HepG2 (cell line): Measurements from ENCODE around the gene PCSK5. TPM values are rescaled to one million over a fixed set of nuclear protein-coding genes. Genes with fewer than 3 reads are reported as not detected.
A peak's percentile ranks its signal among the peaks of the same experiment; 100 is the strongest.

Source experiments
- ATAC-seq: fragments of 200-7000 bp; cut with Tn5 transposase; 3 replicates; pipeline ENCODE4 v1.9.1; 2020; ENCODE audit warnings: mild to moderate bottlenecking, moderate library complexity
- BruUV-seq: library from RNA; stranded (reverse); fragments of 400-500 nt; replicated peaks from 2 replicates; lab custom pipeline; 2021; lab: Mats Ljungman, UMichigan
- CTCF ChIA-PET: fragments of 300-600 bp; formaldehyde crosslinking; extraction: SDS; loops from one replicate; lab custom pipeline; 2021; ENCODE audit warnings: low total read pairs, inconsistent platforms, low intra/inter-chr PET ratio; lab: Yijun Ruan, JAX
- POLR2A ChIA-PET: fragments of 350-600 bp; sonication (Branson Sonifier 250); formaldehyde crosslinking; loops from one replicate; lab custom pipeline; 2020; ENCODE audit warnings: antibody characterized with exemption, inconsistent platforms; lab: Yijun Ruan, JAX
- DNase-seq: peaks from one replicate; pipeline ENCODE4 v3.0.0-alpha.2; 2015; ENCODE audit warnings: low spot score
- FAIRE-seq: peaks from 3 replicates; lab custom pipeline; 2011; peaks lifted over from hg19 to GRCh38; lab: Jason Lieb, UNC
- H2AFZ ChIP-seq: one replicate; pipeline ENCODE4 v1.6.1; 2011; ENCODE audit warnings: low read length, inconsistent platforms
- H3K27ac ChIP-seq: fragments of 300-600 bp; 3 replicates; pipeline ENCODE4 v1.8.0; 2011; ENCODE audit warnings: mixed run types, mild to moderate bottlenecking, mixed read lengths, low read length, inconsistent platforms; ENCODE audit not compliant: insufficient read depth; ENCODE audit errors: extremely low read length
- H3K27me3 ChIP-seq, 2 experiments: fragments of 200-600 bp in 1 of 2; 2 replicates in 1 of 2; 3 replicates in 1 of 2; pipeline versions ENCODE4 v1.6.0 to v1.8.0; 2011; ENCODE audit warnings: low read length in 2 of 2, mild to moderate bottlenecking in 2 of 2, moderate library complexity in 2 of 2, inconsistent platforms in 1 of 2; ENCODE audit not compliant: insufficient read depth in 2 of 2, control insufficient read depth in 1 of 2
- H3K36me3 ChIP-seq, 2 experiments: fragments of 200-600 bp in 1 of 2; replicated peaks in 1 of 2; 2 replicates in 1 of 2; 3 replicates in 1 of 2; pipeline versions ENCODE4 v1.5.1 to v1.8.0; 2011; ENCODE audit warnings: low read length in 2 of 2, inconsistent platforms in 1 of 2; ENCODE audit not compliant: insufficient read depth in 2 of 2, control insufficient read depth in 1 of 2
- H3K4me1 ChIP-seq: 2 replicates; pipeline ENCODE4 v1.5.1; 2012; ENCODE audit warnings: low read length, inconsistent platforms; ENCODE audit not compliant: insufficient read depth
- H3K4me2 ChIP-seq: 2 replicates; pipeline ENCODE4 v1.6.0; 2011; ENCODE audit warnings: low read depth, low read length, inconsistent platforms
- H3K4me3 ChIP-seq, 3 experiments: fragments of 200-600 bp in 1 of 3; sonication (generic), shearing (Covaris generic) in 1 of 3; replicated peaks in 1 of 3; 2 replicates each; pipeline ENCODE4 v1.5.1; 2011 to 2016; ENCODE audit warnings: low read length in 3 of 3, inconsistent platforms in 2 of 3, low read depth in 2 of 3, mild to moderate bottlenecking in 2 of 3, control low read depth in 1 of 3, mixed read lengths in 1 of 3; ENCODE audit not compliant: insufficient read depth in 1 of 3
- H3K79me2 ChIP-seq: one replicate; pipeline ENCODE4 v1.6.1; 2011; ENCODE audit warnings: low read length, inconsistent platforms; ENCODE audit not compliant: insufficient read depth
- H3K9ac ChIP-seq: 2 replicates; pipeline ENCODE4 v1.6.0; 2011; ENCODE audit warnings: mild to moderate bottlenecking, low read depth, low read length, inconsistent platforms; ENCODE audit not compliant: insufficient read depth
- H3K9me3 ChIP-seq: 2 replicates; pipeline ENCODE4 v1.5.1; 2012; ENCODE audit warnings: mild to moderate bottlenecking, low read length
- H4K20me1 ChIP-seq: 2 replicates; pipeline ENCODE4 v1.6.0; 2011; ENCODE audit warnings: inconsistent platforms, mild to moderate bottlenecking, low read length, moderate library complexity; ENCODE audit not compliant: insufficient read depth
- GPN1 ChIP-seq: sonication (generic); formaldehyde crosslinking; IDR thresholded peaks from 2 replicates; pipeline ENCODE4 v1.5.1; 2020; ENCODE audit warnings: missing genetic modification reagents, borderline replicate concordance
- ISX ChIP-seq: sonication (generic); formaldehyde crosslinking; conservative IDR thresholded peaks from 2 replicates; pipeline ENCODE4 v1.5.0; 2020; ENCODE audit warnings: missing genetic modification reagents
- NAIF1 ChIP-seq: sonication (generic); formaldehyde crosslinking; IDR thresholded peaks from 2 replicates; pipeline ENCODE4 v1.5.0; 2020; ENCODE audit warnings: mild to moderate bottlenecking, missing genetic modification reagents, borderline replicate concordance
- NR1H2 ChIP-seq: sonication (generic); formaldehyde crosslinking; IDR thresholded peaks from 2 replicates; pipeline ENCODE4 v1.8.1; 2022; ENCODE audit warnings: low read depth, missing genetic modification reagents, borderline replicate concordance
- ZNF10 ChIP-seq: sonication (generic); formaldehyde crosslinking; IDR thresholded peaks from 2 replicates; pipeline ENCODE4 v1.4.0; 2020; ENCODE audit warnings: mild to moderate bottlenecking, low read depth, missing genetic modification reagents, borderline replicate concordance
- ZNF138 ChIP-seq: sonication (generic); formaldehyde crosslinking; IDR thresholded peaks from 2 replicates; pipeline ENCODE4 v1.5.0; 2020; ENCODE audit warnings: mild to moderate bottlenecking, low read depth, missing genetic modification reagents
- ZNF484 ChIP-seq: sonication (generic); formaldehyde crosslinking; IDR thresholded peaks from 2 replicates; pipeline ENCODE4 v1.5.1; 2020; ENCODE audit warnings: mild to moderate bottlenecking, low read depth, missing genetic modification reagents, borderline replicate concordance
- WGBS: methylation state at CpG from one replicate; pipeline ENCODE4 v1.1.6; 2017; ENCODE audit warnings: low lambda C conversion rate; 5-methylcytosine and 5-hydroxymethylcytosine counted together
- in situ Hi-C: cut with HindIII; loops from 2 replicates; pipeline ENCODE4 v1.10.0; 2017; ENCODE audit warnings: low pct_unique_long_range_greater_than_20kb; ENCODE audit not compliant: extremely low pct_ligation_motif_present
- intact Hi-C: fragments of 100-400 bp; cut with micrococcal nuclease; formaldehyde crosslinking; loops from one replicate; pipeline ENCODE4 v1.10.0; 2022; ENCODE audit not compliant: unreplicated experiment
- polyA plus RNA-seq, 8 experiments: library from polyadenylated mRNA; depleted of rRNA in 3 of 8; stranded (reverse) in 7 of 8; unstranded in 1 of 8; fragments of >200 nt; fragmentation: Illumina TruSeq in 4 of 8; extraction: Trizol in 4 of 8; gene quantifications; 2 replicates each; pipeline versions ENCODE4 v1.2.1 to v1.2.3, GENCODE V29; 2011 to 2016; ENCODE audit warnings: low read depth in 4 of 8, missing spikeins in 1 of 8, mixed read lengths in 1 of 8; ENCODE audit not compliant: insufficient read depth in 1 of 8
- total RNA-seq, 5 experiments: library from RNA; depleted of rRNA; stranded (reverse); fragments of >200 nt; fragmentation: Illumina TruSeq; extraction: Trizol; gene quantifications; 2 replicates each; pipeline ENCODE4 v1.2.3, GENCODE V29; 2016; ENCODE audit warnings: low read depth in 1 of 5
- TF ChIP-seq, protein P1 (sequence below): IDR thresholded peaks from 2 replicates; pipeline ENCODE4 v1.6.1; 2016; ENCODE audit warnings: low read depth, borderline replicate concordance

PCSK5 gene
- total and polyA plus RNA-seq, 2 of the 13 experiments (the other 11 are each of a cell fraction or from before 2014, with no cell fraction given): 0.55 to 0.66 TPM

DNA sequence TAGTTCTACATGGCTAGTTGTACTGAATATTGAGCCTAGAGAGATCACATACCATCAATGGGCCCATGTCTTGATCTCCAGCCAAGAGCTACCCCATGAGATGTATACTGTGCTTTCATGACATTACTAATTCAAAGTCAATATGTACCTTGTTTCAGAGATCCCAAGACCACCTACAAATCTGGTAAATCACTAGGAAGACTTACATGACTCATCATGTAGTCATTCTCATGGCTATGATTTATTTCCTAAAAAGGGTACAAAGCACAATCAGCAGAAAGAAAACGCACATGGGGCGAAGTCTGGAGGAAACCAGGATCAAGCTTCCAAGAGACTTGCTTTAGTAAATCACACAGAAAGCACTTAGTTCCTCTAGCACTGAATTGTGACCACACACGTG, 103.0 kb downstream of the PCSK5 start:
- H3K27me3 ChIP-seq: no peaks in the 10 kb centered on the region
- no peaks in the 10 kb centered on the region for H3K36me3 ChIP-seq
- no peak overlapping the region for H3K4me2 ChIP-seq
- no peak for FAIRE-seq
- H2AFZ ChIP-seq: no peak overlapping the region
- TF ChIP-seq ZNF484 (CRISPR knock-in tag): no peak
- no peak for TF ChIP-seq NR1H2 (CRISPR knock-in tag)
- no peak for TF ChIP-seq ZNF138 (CRISPR knock-in tag)
- no peak for TF ChIP-seq ZNF10 (CRISPR knock-in tag)
- TF ChIP-seq ISX (CRISPR knock-in tag): no peak
- TF ChIP-seq, all 625 proteins: peak for 0
- Histone ChIP-seq H3K9ac (no peak overlapping the region), H3K27ac (no peak overlapping the region), H3K79me2 (no peaks in the 10 kb centered on the region), H3K4me3 (no peak overlapping the region), H4K20me1 (no peaks in the 10 kb centered on the region; the same call in 1 of the 2 replicates), H3K4me1 (peaks cover 12% of the 10 kb centered on the region), H3K9me3 (no peaks in the 10 kb centered on the region)
- ATAC-seq (no peak), DNase-seq (peak; percentile 33)
- 25% methylated on average over 3 of the region's 3 CpGs for WGBS
- ChIA-PET CTCF (no interaction called here), POLR2A (no interaction called here)
- intact Hi-C loops (no loop called here), in situ Hi-C loops (no loop called here)
- BruUV-seq: no TSS peak

DNA sequence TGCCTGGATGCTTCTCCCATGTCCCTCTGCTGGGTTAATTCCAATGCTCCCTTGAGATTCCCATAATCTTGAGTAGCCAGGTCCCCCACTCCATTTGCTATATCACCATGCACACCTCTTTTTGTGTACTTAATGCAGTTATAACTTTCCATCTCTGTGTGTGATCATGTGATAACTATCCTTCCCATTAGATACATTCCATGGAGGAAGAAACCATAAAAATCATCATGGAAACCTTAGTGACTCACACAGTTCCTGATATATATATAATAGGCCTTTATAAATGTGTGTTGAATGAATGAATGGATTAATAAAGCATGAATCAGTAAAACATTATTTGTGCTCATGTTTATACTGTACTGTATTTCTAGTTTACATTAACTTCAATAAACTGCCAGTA, 104.6 kb downstream of the PCSK5 start:
- no peak for FAIRE-seq
- H3K79me2 ChIP-seq: no peaks in the 10 kb centered on the region
- ChIA-PET POLR2A (no interaction called here), CTCF (no interaction called here)
- peaks cover 12% of the 10 kb centered on the region for H3K4me1 ChIP-seq
- H3K27ac ChIP-seq: no peak overlapping the region
- H3K9me3 ChIP-seq: no peaks in the 10 kb centered on the region
- no peaks in the 10 kb centered on the region for H3K36me3 ChIP-seq
- no TSS peak for BruUV-seq
- intact Hi-C loops (no loop called here), in situ Hi-C loops (no loop called here)
- H2AFZ ChIP-seq: no peak overlapping the region
- no peaks in the 10 kb centered on the region for H3K27me3 ChIP-seq
- TF ChIP-seq GPN1 (CRISPR knock-in tag): no peak
- TF ChIP-seq NAIF1: no peak
- TF ChIP-seq, protein P1, sequence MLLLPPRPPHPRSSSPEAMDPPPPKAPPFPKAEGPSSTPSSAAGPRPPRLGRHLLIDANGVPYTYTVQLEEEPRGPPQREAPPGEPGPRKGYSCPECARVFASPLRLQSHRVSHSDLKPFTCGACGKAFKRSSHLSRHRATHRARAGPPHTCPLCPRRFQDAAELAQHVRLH (CRISPR knock-in tag): no peak
- no peaks in the 10 kb centered on the region; the same call in 1 of the 2 replicates for H4K20me1 ChIP-seq
- no peak overlapping the region for H3K4me3 ChIP-seq
- no peak overlapping the region for H3K9ac ChIP-seq
- no peak overlapping the region for H3K4me2 ChIP-seq
- no peak for ATAC-seq
- no peak for DNase-seq
